Astrocyte of the spinal cord (primary cell): Measurements from ENCODE around the gene MDM2.

Experiments
- DNase-seq: peaks from one replicate; pipeline ENCODE4 v3.0.0; 2011; ENCODE audit warnings: low read depth, low spot score
- H3K4me3 ChIP-seq: 2 replicates; pipeline ENCODE4 v1.5.1; 2011; ENCODE audit warnings: low read depth, mild to moderate bottlenecking, low read length, moderate library complexity
- in situ Hi-C: cut with HindIII; loops from 2 replicates; pipeline ENCODE4 v1.10.0; 2017; ENCODE audit warnings: low sequenced_read_pairs
- TF ChIP-seq, protein P1 (sequence below): IDR thresholded peaks from 2 replicates; pipeline ENCODE4 v1.5.1; 2012; ENCODE audit warnings: low read depth, mild to moderate bottlenecking, low read length, inconsistent platforms

The MDM2 gene

GRCh38 chr12:68853396-68854077 is 45.6 kb downstream of the MDM2 start:
- TF ChIP-seq, protein P1, sequence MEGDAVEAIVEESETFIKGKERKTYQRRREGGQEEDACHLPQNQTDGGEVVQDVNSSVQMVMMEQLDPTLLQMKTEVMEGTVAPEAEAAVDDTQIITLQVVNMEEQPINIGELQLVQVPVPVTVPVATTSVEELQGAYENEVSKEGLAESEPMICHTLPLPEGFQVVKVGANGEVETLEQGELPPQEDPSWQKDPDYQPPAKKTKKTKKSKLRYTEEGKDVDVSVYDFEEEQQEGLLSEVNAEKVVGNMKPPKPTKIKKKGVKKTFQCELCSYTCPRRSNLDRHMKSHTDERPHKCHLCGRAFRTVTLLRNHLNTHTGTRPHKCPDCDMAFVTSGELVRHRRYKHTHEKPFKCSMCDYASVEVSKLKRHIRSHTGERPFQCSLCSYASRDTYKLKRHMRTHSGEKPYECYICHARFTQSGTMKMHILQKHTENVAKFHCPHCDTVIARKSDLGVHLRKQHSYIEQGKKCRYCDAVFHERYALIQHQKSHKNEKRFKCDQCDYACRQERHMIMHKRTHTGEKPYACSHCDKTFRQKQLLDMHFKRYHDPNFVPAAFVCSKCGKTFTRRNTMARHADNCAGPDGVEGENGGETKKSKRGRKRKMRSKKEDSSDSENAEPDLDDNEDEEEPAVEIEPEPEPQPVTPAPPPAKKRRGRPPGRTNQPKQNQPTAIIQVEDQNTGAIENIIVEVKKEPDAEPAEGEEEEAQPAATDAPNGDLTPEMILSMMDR = no peak
- H3K4me3 ChIP-seq = no peak overlapping the region
- in situ Hi-C loops = no loop called here
- DNase-seq = no peak

GRCh38 chr12:68854078-68854468 is 46.1 kb downstream of the MDM2 start:
- no peak for DNase-seq
- H3K4me3 ChIP-seq = no peak overlapping the region
- in situ Hi-C loops = no loop called here
- TF ChIP-seq, protein P1 = no peak

DNA sequence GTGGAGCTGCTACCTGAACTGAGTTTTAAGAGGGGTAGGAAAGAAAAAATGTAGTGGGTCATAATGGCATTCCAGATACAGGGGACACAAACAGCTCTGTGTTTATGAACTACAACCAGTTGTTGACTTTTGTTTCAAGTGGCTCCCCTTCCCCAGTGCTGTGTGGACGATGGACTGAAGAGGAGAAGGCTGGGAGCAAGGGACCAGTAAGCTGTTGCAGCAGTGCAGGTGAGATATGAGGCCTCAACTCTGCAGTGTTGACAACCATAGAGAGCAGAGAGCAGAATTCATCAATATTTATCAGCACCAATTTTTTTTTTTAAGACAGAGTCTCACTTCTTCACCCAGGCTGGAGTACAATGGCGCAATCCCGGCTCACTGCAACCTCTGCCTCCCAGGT is 46.6 kb downstream of the MDM2 start:
- TF ChIP-seq, protein P1 = no peak
- H3K4me3 ChIP-seq = no peak overlapping the region
- in situ Hi-C loops = no loop called here
- no peak for DNase-seq

- no peak for DNase-seq
- H3K4me3 ChIP-seq = no peak overlapping the region
- in situ Hi-C loops = no loop called here
- TF ChIP-seq, protein P1 = no peak
Observed at GRCh38 chr12:68855111-68855510, 47.1 kb downstream of the MDM2 start.

GRCh38 chr12:68855771-68856170 is 47.8 kb downstream of the MDM2 start:
- in situ Hi-C loops = no loop called here
- TF ChIP-seq, protein P1 = no peak

DNA sequence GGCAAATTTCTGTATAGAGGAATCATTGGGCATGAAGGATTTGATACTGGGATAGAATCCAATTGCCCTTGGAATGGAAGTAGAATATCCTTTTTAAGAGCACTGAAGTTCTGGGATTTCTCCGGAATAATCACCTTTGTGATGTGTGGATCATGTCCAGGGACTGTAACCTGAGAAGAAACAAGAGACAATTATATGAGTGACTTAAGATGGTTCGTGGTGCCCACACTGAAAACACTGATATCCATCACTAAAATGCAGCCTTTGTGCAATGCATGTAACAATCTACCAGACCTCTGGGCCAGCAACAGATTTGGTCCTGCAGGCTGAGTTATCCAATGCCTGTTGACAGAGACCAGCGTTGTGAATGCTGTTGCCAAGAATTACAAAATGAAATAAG is 48.5 kb downstream of the MDM2 start:
- H3K4me3 ChIP-seq = no peak overlapping the region
- in situ Hi-C loops = no loop called here
- no peak for DNase-seq
- TF ChIP-seq, protein P1 = no peak

More at GRCh38 chr12:68855771-68856170, 47.8 kb downstream of the MDM2 start:
- H3K4me3 ChIP-seq = no peak overlapping the region
- DNase-seq = no peak
